Prostate gland (tissue), 2 donors: ENCODE measurements around the gene FAAP20.

Source experiments
- POLR2A ChIP-seq: fragments of 450-650 bp; IDR thresholded peaks from one replicate; pipeline ENCODE4 v1.6.1; 2016; ENCODE audit warnings: antibody characterized with exemption, mild to moderate bottlenecking
- POLR2AphosphoS5 ChIP-seq: sonication (generic); formaldehyde crosslinking; IDR thresholded peaks from one replicate; pipeline ENCODE4 v1.6.1; 2017; ENCODE audit warnings: antibody characterized with exemption
- TF ChIP-seq, protein P1 (sequence below), 4 experiments: fragments of 200-600 bp in 2 of 4; fragments of 450-650 bp in 2 of 4; sonication (generic) in 2 of 4; IDR thresholded peaks; 1 replicate in 3 of 4; 2 replicates in 1 of 4; pipeline ENCODE4 v1.5.1; 2016 to 2019; ENCODE audit warnings: antibody characterized with exemption in 4 of 4, mild to moderate bottlenecking in 2 of 4, moderate library complexity in 2 of 4

DNA sequence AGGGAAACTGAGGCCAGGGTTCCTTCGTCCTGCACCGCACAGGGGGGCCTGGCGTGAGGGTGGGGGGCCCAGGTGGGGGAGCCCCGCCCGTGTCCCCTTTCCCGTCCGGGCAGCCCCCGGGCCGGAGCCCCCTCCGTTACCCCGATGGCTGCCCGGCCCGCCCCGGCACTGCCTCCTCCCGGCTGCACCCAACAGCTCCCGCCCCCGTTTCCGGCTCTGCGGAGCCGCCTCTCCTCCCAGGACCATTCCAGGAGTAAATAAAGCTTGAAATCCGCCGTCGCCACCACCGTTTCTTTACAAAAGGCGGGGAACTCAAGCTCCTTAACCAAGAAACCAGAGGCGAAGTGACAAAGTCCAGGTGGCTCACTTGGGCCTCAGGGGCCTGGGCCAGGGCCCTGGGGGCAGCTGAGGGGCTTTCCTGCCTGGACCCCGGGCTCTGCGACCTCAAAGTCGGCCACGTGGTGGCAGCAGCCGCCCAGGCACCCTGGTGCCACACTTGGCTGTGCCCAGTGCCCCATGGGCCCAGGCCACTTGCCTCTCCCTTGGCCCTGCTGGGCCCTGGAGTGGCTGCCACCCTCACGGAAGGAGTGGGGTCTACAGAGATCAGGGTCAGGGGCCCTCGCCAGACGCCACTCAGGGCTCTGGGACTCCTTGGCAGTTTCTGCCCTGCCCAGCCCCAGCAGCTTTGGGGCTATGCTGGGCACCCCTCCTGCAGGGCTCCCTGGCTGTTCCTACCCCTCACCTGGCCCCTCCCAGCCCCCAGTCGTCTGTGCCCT lies 514 bp upstream of the FAAP20 start:
- TF ChIP-seq, protein P1, sequence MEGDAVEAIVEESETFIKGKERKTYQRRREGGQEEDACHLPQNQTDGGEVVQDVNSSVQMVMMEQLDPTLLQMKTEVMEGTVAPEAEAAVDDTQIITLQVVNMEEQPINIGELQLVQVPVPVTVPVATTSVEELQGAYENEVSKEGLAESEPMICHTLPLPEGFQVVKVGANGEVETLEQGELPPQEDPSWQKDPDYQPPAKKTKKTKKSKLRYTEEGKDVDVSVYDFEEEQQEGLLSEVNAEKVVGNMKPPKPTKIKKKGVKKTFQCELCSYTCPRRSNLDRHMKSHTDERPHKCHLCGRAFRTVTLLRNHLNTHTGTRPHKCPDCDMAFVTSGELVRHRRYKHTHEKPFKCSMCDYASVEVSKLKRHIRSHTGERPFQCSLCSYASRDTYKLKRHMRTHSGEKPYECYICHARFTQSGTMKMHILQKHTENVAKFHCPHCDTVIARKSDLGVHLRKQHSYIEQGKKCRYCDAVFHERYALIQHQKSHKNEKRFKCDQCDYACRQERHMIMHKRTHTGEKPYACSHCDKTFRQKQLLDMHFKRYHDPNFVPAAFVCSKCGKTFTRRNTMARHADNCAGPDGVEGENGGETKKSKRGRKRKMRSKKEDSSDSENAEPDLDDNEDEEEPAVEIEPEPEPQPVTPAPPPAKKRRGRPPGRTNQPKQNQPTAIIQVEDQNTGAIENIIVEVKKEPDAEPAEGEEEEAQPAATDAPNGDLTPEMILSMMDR (IDR thresholded peaks at IDR 0.05): peak; percentile 85 to 99 (median 96)
- TF ChIP-seq POLR2A (no peak), POLR2AphosphoS5 (peak; percentile 79)
